GM23338 (cell line): ENCODE data around the gene RPP38. TPM values are rescaled to one million over a fixed set of nuclear protein-coding genes. Genes with fewer than 3 reads are reported as not detected.

ENCODE experiments used
- ATAC-seq: fragments of 200-7000 bp; cut with Tn5 transposase; 3 replicates; pipeline ENCODE4 v1.9.1; 2020
- DNase-seq: peaks from one replicate; pipeline ENCODE4 v3.0.0-alpha.2; 2015; ENCODE audit warnings: low spot score
- H2AFZ ChIP-seq: fragments of 200-600 bp; sonication (generic); 2 replicates; pipeline ENCODE4 v1.8.0; 2016; ENCODE audit warnings: antibody characterized with exemption, mild to moderate bottlenecking, moderate library complexity
- H3F3A ChIP-seq: fragments of 200-600 bp; sonication (generic); replicated peaks from 2 replicates; pipeline ENCODE4 v1.8.0; 2017; ENCODE audit warnings: antibody characterized with exemption, mixed run types, low read depth
- H3K27ac ChIP-seq: fragments of 200-600 bp; sonication (generic); 2 replicates; pipeline ENCODE4 v1.6.1; 2016; ENCODE audit warnings: low read depth
- H3K27me3 ChIP-seq: fragments of 200-600 bp; sonication (generic); 2 replicates; pipeline ENCODE4 v1.8.0; 2016; ENCODE audit warnings: mild to moderate bottlenecking, mixed run types, moderate library complexity; ENCODE audit not compliant: insufficient read depth
- H3K36me3 ChIP-seq: fragments of 200-600 bp; sonication (generic); 2 replicates; pipeline ENCODE4 v1.8.0; 2016; ENCODE audit warnings: mild to moderate bottlenecking; ENCODE audit not compliant: insufficient read depth
- H3K4me1 ChIP-seq: fragments of 200-600 bp; sonication (generic); 2 replicates; pipeline ENCODE4 v1.8.0; 2016; ENCODE audit warnings: mild to moderate bottlenecking, moderate library complexity; ENCODE audit not compliant: insufficient read depth
- H3K4me2 ChIP-seq: fragments of 200-600 bp; sonication (generic); 2 replicates; pipeline ENCODE4 v1.7.1; 2017; ENCODE audit warnings: mixed run types
- H3K4me3 ChIP-seq: fragments of 200-600 bp; sonication (generic); 2 replicates; pipeline ENCODE4 v1.6.1; 2016; ENCODE audit warnings: mixed run types
- H3K79me2 ChIP-seq: fragments of 200-600 bp; sonication (generic); replicated peaks from 2 replicates; pipeline ENCODE4 v1.8.0; 2017; ENCODE audit warnings: mild to moderate bottlenecking; ENCODE audit not compliant: insufficient read depth
- H3K9me2 ChIP-seq: fragments of 200-600 bp; sonication (generic); 2 replicates; pipeline ENCODE4 v1.8.0; 2017; ENCODE audit not compliant: insufficient read depth
- H4K20me1 ChIP-seq: fragments of 200-600 bp; sonication (generic); replicated peaks from 2 replicates; pipeline ENCODE4 v1.8.0; 2017; ENCODE audit warnings: mild to moderate bottlenecking; ENCODE audit not compliant: insufficient read depth
- H3K27ac Mint-ChIP-seq: 2 replicates; pipeline ENCODE4 v1.8.0; 2020; ENCODE audit warnings: inconsistent platforms, mild to moderate bottlenecking, moderate library complexity, mixed read lengths
- H3K27me3 Mint-ChIP-seq: 3 replicates; pipeline ENCODE4 v1.8.0; 2022; ENCODE audit warnings: low read depth, mild to moderate bottlenecking, moderate library complexity, mixed read lengths, inconsistent platforms; ENCODE audit not compliant: insufficient read depth, poor library complexity
- H3K36me3 Mint-ChIP-seq: 3 replicates; pipeline ENCODE4 v1.8.0; 2021; ENCODE audit warnings: low read depth, mild to moderate bottlenecking, inconsistent platforms, moderate library complexity, mixed read lengths
- H3K4me1 Mint-ChIP-seq: 3 replicates; pipeline ENCODE4 v1.8.0; 2020; ENCODE audit warnings: mild to moderate bottlenecking, inconsistent platforms, mixed read lengths
- H3K4me3 Mint-ChIP-seq: 3 replicates; pipeline ENCODE4 v1.8.0; 2021; ENCODE audit warnings: moderate library complexity, mild to moderate bottlenecking, inconsistent platforms, mixed read lengths
- H3K9me3 Mint-ChIP-seq: 3 replicates; pipeline ENCODE4 v1.8.0; 2020; ENCODE audit warnings: moderate library complexity, mild to moderate bottlenecking, inconsistent platforms, mixed read lengths
- ETS1 ChIP-seq: IDR thresholded peaks from 2 replicates; pipeline ENCODE4 v1.6.1; 2016; ENCODE audit warnings: antibody characterized with exemption
- EZH2phosphoT487 ChIP-seq: fragments of 200-600 bp; sonication (generic); IDR thresholded peaks from one replicate; pipeline ENCODE4 v1.8.1; 2018; ENCODE audit warnings: antibody characterized with exemption; ENCODE audit not compliant: unreplicated experiment
- JUNB ChIP-seq: IDR thresholded peaks from one replicate; pipeline ENCODE4 v1.6.1; 2016; ENCODE audit warnings: antibody characterized with exemption; ENCODE audit not compliant: unreplicated experiment
- NANOG ChIP-seq: IDR thresholded peaks from 2 replicates; pipeline ENCODE4 v1.6.1; 2016; ENCODE audit warnings: antibody characterized with exemption, borderline replicate concordance
- POLR2AphosphoS5 ChIP-seq: IDR thresholded peaks from 2 replicates; pipeline ENCODE4 v1.6.1; 2016; ENCODE audit warnings: antibody characterized with exemption, low read depth
- ZNF331 ChIP-seq: fragments of 250-450 bp; sonication (Bioruptor Pico); IDR thresholded peaks from 2 replicates; pipeline ENCODE4 v1.5.0; 2020; ENCODE audit warnings: low read depth, mild to moderate bottlenecking, moderate library complexity
- polyA plus RNA-seq: library from polyadenylated mRNA; unstranded; fragments of >200 nt; fragmentation: Nextera tagmentation; extraction: Ambion mirVana; gene quantifications from 2 replicates; pipeline ENCODE4 v1.2.1, GENCODE V29; 2016
- total RNA-seq: library from RNA; depleted of rRNA; stranded (reverse); fragments of >200 nt; shearing (Covaris generic); gene quantifications from 2 replicates; pipeline ENCODE4 v1.2.3, GENCODE V29; 2014
- TF ChIP-seq, protein P1 (sequence below), 2 experiments: fragments of 200-600 bp in 1 of 2; sonication (generic) in 1 of 2; conservative IDR thresholded peaks; 2 replicates each; pipeline versions ENCODE4 v1.5.1 to v1.6.1; 2016 to 2017; ENCODE audit warnings: antibody characterized with exemption in 2 of 2, low read depth in 2 of 2, mild to moderate bottlenecking in 2 of 2, moderate library complexity in 1 of 2
- TF ChIP-seq, protein P2 (sequence below): IDR thresholded peaks from one replicate; pipeline ENCODE4 v1.6.1; 2018; ENCODE audit warnings: antibody characterized with exemption; ENCODE audit not compliant: unreplicated experiment

The RPP38 gene
- total and polyA plus RNA-seq, 2 experiments from 2014 or later: 20.1 to 50.7 TPM

DNA sequence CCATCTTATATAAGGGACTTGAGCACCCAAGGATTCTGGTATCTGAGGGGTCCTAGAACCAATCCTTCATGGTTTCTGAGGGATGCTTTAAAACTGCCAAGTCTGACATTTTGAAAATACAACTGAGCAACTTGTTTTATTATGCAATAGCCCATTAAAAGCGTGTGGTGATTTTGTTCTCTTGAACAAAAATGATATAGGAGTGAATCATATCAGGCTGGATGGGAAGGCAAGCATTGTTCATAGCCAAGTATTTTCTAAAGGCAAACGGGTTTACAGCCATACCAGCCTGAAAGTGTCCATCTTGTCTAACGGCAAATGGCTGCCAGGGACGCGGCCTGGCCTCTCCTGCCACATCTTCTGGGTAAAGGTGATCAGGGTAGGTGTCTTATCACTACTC, 23.4 kb downstream of the RPP38 start:
- Mint-ChIP-seq H3K4me1 (no peaks in the 10 kb centered on the region), H3K27me3 (no peaks in the 10 kb centered on the region), H3K36me3 (peaks cover 19% of the 10 kb centered on the region), H3K4me3 (no peak overlapping the region), H3K27ac (no peak overlapping the region), H3K9me3 (no peaks in the 10 kb centered on the region)
- DNase-seq (no peak), ATAC-seq (no peak)
- Histone ChIP-seq H3K36me3 (peaks cover 10% of the 10 kb centered on the region; the same call in 1 of the 2 replicates), H3K27ac (no peak overlapping the region), H2AFZ (no peak overlapping the region), H3K4me1 (no peaks in the 10 kb centered on the region), H3K27me3 (no peaks in the 10 kb centered on the region), H3K4me2 (no peak overlapping the region), H3F3A (no peaks in the 10 kb centered on the region), H4K20me1 (no peaks in the 10 kb centered on the region), H3K4me3 (no peak overlapping the region), H3K9me2 (no peaks in the 10 kb centered on the region), H3K79me2 (no peaks in the 10 kb centered on the region)
- TF ChIP-seq JUNB: no peak
- no peak for TF ChIP-seq ZNF331 (CRISPR knock-in tag)
- TF ChIP-seq EZH2phosphoT487: no peak
- no peak for TF ChIP-seq POLR2AphosphoS5
- TF ChIP-seq, protein P1, sequence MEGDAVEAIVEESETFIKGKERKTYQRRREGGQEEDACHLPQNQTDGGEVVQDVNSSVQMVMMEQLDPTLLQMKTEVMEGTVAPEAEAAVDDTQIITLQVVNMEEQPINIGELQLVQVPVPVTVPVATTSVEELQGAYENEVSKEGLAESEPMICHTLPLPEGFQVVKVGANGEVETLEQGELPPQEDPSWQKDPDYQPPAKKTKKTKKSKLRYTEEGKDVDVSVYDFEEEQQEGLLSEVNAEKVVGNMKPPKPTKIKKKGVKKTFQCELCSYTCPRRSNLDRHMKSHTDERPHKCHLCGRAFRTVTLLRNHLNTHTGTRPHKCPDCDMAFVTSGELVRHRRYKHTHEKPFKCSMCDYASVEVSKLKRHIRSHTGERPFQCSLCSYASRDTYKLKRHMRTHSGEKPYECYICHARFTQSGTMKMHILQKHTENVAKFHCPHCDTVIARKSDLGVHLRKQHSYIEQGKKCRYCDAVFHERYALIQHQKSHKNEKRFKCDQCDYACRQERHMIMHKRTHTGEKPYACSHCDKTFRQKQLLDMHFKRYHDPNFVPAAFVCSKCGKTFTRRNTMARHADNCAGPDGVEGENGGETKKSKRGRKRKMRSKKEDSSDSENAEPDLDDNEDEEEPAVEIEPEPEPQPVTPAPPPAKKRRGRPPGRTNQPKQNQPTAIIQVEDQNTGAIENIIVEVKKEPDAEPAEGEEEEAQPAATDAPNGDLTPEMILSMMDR (conservative IDR thresholded peaks at IDR 0.05; ENCODE audit: low read depth in 2 of 2): no peak
- no peak for TF ChIP-seq ETS1
- no peak for TF ChIP-seq NANOG
- TF ChIP-seq, protein P2, sequence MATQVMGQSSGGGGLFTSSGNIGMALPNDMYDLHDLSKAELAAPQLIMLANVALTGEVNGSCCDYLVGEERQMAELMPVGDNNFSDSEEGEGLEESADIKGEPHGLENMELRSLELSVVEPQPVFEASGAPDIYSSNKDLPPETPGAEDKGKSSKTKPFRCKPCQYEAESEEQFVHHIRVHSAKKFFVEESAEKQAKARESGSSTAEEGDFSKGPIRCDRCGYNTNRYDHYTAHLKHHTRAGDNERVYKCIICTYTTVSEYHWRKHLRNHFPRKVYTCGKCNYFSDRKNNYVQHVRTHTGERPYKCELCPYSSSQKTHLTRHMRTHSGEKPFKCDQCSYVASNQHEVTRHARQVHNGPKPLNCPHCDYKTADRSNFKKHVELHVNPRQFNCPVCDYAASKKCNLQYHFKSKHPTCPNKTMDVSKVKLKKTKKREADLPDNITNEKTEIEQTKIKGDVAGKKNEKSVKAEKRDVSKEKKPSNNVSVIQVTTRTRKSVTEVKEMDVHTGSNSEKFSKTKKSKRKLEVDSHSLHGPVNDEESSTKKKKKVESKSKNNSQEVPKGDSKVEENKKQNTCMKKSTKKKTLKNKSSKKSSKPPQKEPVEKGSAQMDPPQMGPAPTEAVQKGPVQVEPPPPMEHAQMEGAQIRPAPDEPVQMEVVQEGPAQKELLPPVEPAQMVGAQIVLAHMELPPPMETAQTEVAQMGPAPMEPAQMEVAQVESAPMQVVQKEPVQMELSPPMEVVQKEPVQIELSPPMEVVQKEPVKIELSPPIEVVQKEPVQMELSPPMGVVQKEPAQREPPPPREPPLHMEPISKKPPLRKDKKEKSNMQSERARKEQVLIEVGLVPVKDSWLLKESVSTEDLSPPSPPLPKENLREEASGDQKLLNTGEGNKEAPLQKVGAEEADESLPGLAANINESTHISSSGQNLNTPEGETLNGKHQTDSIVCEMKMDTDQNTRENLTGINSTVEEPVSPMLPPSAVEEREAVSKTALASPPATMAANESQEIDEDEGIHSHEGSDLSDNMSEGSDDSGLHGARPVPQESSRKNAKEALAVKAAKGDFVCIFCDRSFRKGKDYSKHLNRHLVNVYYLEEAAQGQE: no peak

- Histone ChIP-seq H4K20me1 (no peaks in the 10 kb centered on the region), H3F3A (no peaks in the 10 kb centered on the region), H3K36me3 (peaks cover 10% of the 10 kb centered on the region; the same call in 1 of the 2 replicates), H3K4me3 (no peak overlapping the region), H2AFZ (no peak overlapping the region), H3K27ac (no peak overlapping the region), H3K9me2 (no peaks in the 10 kb centered on the region), H3K4me1 (no peaks in the 10 kb centered on the region), H3K27me3 (no peaks in the 10 kb centered on the region), H3K4me2 (no peak overlapping the region), H3K79me2 (no peaks in the 10 kb centered on the region)
- TF ChIP-seq EZH2phosphoT487: no peak
- H3K4me3 Mint-ChIP-seq: no peak overlapping the region
- peaks cover 20% of the 10 kb centered on the region for H3K36me3 Mint-ChIP-seq
- ATAC-seq (no peak), DNase-seq (no peak)
- H3K27me3 Mint-ChIP-seq: no peaks in the 10 kb centered on the region
- H3K4me1 Mint-ChIP-seq: no peaks in the 10 kb centered on the region
- H3K9me3 Mint-ChIP-seq: peaks cover 3% of the 10 kb centered on the region; the same call in 1 of the 3 replicates
- no peak overlapping the region for H3K27ac Mint-ChIP-seq
Observed at GRCh38 chr10:15121707-15122106, 24.6 kb downstream of the RPP38 start.
